Measurements from ENCODE around the gene TBX19.

TBX19 gene

GRCh38 chr1:168317309-168317708 lies 36.6 kb downstream of the TBX19 start:
- intact Hi-C loops (cut with DNase I): no loop called here
- DNase-seq: no peak

- DNase-seq: no peak
- intact Hi-C loops (cut with DNase I): no loop called here
Measured at GRCh38 chr1:168319691-168320090, 39.0 kb downstream of the TBX19 start.

GRCh38 chr1:168320149-168320548 lies 39.5 kb downstream of the TBX19 start:
- intact Hi-C loops (cut with DNase I): no loop called here
- DNase-seq: no peak

DNA sequence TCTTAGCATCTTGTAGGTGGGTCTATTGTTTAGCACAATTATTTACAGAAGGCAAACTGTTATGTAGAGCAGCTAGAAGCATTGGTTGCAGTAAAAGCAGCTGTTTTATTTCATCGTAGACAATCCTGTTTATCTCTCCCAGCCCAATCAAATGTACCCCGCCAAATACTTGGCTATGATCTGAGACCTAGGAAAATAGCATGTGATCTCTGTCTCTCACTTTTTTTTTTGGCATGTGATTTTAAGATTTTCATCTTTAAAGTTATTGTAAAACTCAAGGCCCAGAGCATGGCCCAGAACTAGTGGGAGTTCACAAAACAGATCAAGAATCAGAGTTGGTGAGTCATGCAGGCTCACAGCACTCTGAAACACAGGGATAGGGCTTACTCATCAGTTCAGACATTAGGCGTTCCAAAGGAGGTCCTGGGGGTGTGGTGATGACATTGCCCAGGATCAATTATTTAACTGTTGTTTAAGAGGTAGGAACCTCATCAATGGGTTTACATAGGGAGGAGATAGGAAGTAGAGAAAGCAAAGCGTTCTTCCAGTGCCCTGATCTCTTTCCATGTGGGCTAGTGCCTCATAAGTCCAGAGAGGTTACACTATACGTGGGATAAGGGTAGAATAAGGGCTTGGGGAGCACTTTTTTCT lies 40.2 kb downstream of the TBX19 start:
- intact Hi-C loops (cut with DNase I): no loop called here
- DNase-seq: no peak

DNA sequence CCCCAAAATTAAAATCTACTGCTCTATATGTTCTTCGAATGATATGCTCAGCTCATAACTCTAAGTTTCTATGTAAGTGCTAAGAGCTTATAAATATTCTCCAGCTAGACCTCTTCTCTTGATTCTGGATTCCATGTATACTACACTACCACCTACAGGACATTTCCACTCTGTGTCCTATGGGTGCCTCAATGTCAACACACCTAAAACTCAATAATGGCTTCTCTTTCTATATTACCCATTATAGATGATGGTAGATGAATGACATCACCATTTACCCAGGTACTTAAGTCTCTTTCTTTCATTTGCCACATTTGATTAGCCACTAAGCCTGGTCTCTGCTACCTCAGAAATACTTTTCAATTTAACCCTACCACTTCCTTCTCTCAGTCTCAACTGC lies 41.3 kb downstream of the TBX19 start:
- intact Hi-C loops (cut with DNase I): no loop called here
- no peak for DNase-seq

DNA sequence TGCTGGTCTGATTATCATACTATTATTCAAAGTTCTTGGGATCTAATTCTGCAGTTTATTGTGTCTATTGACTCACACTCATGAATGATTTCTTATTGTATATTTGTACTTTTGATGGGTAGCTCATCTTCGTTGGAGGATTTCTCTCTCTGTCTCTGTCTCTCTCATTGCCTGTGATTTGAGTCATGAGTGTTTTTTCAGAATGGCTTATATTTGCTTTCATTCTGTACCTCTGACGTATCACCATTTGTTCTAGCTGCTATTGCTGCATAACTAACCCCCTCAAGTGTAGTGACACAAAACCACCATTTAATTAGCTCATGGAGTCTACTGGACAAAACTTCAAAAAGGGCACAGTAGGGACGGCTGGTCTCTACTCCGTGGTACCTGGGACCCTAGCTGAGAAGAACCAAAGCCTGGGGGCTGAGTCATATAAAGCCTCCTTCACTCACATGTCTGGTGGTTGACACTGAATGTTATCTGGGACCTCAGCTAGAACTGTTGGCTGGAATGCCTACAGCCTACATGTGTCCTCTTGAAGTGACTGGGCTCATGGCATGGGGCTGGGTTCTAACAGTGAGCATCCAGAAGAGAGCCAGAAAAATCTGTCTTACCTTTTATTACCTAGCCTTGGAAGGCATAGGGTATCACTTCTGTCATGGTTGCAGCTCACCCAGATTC lies 44.2 kb downstream of the TBX19 start:
- DNase-seq: no peak
- intact Hi-C loops (cut with DNase I): no loop called here

DNA sequence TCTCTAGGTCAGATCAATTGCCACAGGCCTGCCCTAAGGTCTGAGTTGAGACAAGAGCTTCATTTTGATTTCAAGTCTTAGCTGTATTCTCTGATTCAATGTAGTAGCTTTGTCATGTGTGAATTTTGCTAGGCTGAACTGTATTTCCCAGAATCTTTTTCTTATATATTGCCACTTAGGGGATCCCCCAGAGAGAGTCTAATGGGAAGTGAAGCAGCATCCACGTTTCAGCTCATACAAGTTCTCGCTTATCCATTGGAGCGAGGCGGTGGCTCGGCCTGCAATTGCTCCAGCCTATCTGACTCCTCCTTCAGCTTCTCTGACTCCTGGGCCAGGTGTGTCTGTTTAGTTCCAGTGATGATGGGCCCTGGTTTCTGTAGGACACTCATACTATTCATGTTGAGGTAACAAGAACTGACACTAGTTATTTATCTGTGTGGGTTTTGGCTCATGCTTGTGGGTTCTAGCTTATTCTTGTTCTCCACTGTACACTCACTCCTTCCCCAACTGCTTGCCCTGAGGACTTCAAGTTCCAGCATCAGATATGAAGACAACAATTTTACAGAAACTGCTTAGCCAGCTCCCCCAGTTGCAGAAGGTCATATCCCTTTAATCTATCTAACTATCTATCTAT lies 48.2 kb downstream of the TBX19 start:
- intact Hi-C loops (cut with DNase I): no loop called here

GRCh38 chr1:168330285-168330684 lies 49.6 kb downstream of the TBX19 start:
- intact Hi-C loops (cut with DNase I): no loop called here
- no peak for DNase-seq

More for the DNA sequence above, 48.2 kb downstream of the TBX19 start:
- DNase-seq: no peak

DNA sequence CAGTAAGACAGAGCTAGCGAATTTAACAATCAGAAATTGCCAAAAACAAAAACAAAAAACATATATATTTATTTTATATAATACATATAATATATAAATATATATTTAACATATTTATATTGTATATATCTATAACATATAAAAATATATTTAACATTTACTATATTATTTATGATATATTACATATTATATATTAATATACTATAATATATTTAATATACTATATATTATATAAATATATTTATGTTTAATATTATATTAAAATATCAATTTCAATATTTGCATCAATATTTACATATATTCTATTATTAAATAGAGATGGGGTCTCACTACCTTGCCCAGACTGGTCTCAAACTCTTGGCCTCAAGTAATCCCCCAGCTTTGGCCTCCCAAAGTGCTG lies 50.9 kb downstream of the TBX19 start:
- no peak for DNase-seq
- intact Hi-C loops (cut with DNase I): no loop called here

- no peak for DNase-seq
- intact Hi-C loops (cut with DNase I): no loop called here
Measured at GRCh38 chr1:168333562-168334276, 53.0 kb downstream of the TBX19 start.

- no peak for DNase-seq
Measured at GRCh38 chr1:168335500-168335899, 54.8 kb downstream of the TBX19 start.

DNA sequence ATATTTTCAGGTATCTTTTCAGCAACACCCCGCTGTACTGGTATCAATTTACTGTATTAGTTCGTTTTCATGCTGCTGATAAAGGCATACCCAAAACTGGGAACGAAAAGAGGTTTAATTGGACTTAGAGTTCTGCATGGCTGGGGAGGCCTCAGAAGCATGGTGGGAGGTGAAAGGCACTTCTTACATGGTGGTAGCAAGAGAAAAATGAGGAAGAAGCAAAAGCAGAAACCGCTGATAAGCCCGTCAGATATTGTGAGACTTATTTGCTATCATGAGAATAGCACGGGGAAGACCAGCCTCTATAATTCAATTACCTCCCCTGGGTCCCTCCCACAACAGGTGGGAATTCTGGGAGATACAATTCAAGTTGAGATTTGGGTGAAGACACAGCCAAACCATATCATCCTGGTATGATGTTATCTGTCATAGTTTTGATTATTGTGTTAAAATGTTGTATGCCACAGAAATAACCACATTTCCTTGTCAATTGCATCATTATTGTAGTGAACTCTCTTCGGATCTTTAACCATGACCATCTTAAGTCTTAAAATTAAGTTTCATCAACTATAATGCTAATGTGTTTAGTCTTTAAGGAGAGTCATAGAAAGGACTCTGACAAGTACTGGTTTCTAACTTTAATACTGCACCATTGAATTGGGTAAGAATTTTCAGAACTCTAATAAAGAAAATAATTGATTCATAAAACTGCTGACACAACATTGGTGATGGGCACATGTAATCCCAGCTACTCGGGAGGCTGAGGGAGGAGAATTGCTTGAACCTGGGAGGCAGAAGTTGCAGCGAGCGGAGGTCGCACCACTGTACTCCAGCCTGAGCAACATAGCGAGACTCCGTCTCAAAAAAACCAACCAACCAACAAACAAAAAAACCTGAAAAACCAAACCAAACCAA lies 58.2 kb downstream of the TBX19 start:
- intact Hi-C loops (cut with DNase I): no loop called here
- no peak for DNase-seq

More at GRCh38 chr1:168335500-168335899, 54.8 kb downstream of the TBX19 start:
- intact Hi-C loops (cut with DNase I): no loop called here

DNA sequence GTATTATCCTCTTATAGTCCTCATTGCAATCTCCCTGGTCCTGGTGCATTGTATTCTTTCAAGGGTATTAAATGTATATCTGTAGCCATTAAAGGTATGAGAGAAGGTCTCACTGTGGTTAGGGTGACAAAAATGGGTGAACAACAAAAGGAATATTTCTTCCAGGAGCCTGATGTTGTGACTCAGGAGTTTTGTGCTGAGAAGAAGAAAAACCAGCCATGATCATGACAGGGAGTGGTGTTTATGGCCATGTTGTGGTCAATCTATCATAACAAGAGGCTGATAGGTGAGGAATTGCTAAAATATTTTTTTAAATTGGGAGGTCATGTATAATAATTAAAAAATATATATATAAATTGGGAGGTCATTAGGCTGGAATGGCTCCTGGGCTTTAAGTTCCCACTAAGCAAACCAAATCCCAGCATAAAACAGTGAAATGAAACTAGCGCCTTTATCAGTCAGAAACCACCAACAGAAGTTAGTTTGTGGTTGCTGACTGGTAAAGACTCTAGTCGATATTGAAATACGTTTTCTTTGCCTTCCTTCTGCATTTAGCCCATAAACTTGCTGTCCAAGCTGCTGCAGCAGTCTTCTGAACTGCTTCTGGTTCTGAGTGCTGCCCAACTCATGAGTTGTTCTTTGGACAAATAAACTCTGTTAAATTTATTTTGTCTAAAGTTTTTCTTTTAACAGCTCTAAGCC lies 60.3 kb downstream of the TBX19 start:
- intact Hi-C loops (cut with DNase I): loop anchor here (5.0 to 10.0 kb wide), 3 partner anchors 231 to 1204 kb away; no protein-coding TSS in a partner anchor
- no peak for DNase-seq

GRCh38 chr1:168341483-168341975 lies 60.9 kb downstream of the TBX19 start:
- intact Hi-C loops (cut with DNase I): loop anchor here (5.0 to 10.0 kb wide), 3 partner anchors 231 to 1203 kb away; no protein-coding TSS in a partner anchor
- DNase-seq: no peak

GRCh38 chr1:168342572-168343280 lies 62.0 kb downstream of the TBX19 start:
- DNase-seq: peak; percentile 79 to 98 (median 92)
- intact Hi-C loops (cut with DNase I): loop anchor here (5.0 to 10.0 kb wide), 3 partner anchors 230 to 1202 kb away; no protein-coding TSS in a partner anchor

DNA sequence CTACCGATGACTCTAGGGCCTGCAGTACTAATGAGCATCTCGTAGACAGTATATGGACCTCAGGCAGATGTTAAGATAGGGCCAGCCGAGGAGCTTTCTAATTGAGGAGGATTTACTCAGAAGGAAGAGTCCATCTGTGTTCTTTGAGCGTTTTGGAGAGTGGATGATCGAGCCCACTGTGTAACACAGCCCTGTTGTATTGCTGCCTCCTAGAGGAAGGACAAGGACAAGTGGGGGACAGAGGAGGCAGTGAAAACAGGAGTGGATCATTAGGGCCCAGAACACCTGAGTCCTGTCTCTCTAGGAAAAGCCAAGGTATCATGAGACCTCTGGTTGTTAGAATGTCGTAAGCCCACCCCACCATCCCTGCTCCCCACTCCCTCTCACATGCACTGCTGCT lies 62.9 kb downstream of the TBX19 start:
- intact Hi-C loops (cut with DNase I): loop anchor here (5.0 to 10.0 kb wide), 3 partner anchors 229 to 1201 kb away; no protein-coding TSS in a partner anchor
- DNase-seq: peak in 1 of 10 donors; percentile 14

GRCh38 chr1:168344517-168344916 lies 63.8 kb downstream of the TBX19 start:
- no peak for DNase-seq
- intact Hi-C loops (cut with DNase I): loop anchor here (5.0 to 10.0 kb wide), 3 partner anchors 228 to 1200 kb away; no protein-coding TSS in a partner anchor

- intact Hi-C loops (cut with DNase I): loop anchor here (10.0 kb wide), 2 partner anchors 769 to 1199 kb away; no protein-coding TSS in a partner anchor
- DNase-seq: no peak
Measured at GRCh38 chr1:168345939-168346338, 65.3 kb downstream of the TBX19 start.

Measured in posterior cingulate gyrus (tissue), 11 donors.